Measurements from ENCODE around the gene HCRTR1.

Gene HCRTR1

GRCh38 chr1:31660871-31661455 lies 43.5 kb downstream of the HCRTR1 start:
- TF ChIP-seq CTCF (IDR thresholded peaks at IDR 0.05; ENCODE audit: low read depth, low read length) = no peak
- H3K4me3 ChIP-seq (ENCODE audit: low read depth, low read length) = no peak overlapping the region

DNA sequence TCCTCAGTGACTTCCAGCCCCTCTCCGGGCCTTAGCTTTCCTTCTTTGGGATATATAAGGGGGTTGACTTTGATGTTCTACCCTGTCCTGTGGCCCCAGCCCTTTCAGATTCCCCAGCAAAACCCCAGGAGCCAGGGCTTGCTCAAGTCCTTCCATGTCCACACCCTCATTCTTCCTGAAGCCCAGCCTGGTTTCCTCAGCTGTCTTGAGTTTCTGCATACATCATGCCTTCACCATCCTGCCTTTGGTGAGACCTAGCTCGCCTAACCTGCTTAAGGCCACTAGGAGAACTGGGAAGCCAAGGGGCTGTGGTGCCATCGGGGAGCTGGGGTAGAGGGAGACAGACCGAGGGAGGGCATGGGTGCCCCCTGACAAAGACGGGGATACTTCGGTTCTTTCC lies 44.4 kb downstream of the HCRTR1 start:
- TF ChIP-seq CTCF (IDR thresholded peaks at IDR 0.05; ENCODE audit: low read depth, low read length) = no peak

GRCh38 chr1:31662463-31662862 lies 45.0 kb downstream of the HCRTR1 start:
- no peak for TF ChIP-seq CTCF (IDR thresholded peaks at IDR 0.05; ENCODE audit: low read depth, low read length)
- H3K4me3 ChIP-seq (ENCODE audit: low read depth, low read length) = no peak overlapping the region

More for the DNA sequence above, 44.4 kb downstream of the HCRTR1 start:
- H3K4me3 ChIP-seq (ENCODE audit: low read depth, low read length) = no peak overlapping the region

GRCh38 chr1:31663622-31664452 lies 46.3 kb downstream of the HCRTR1 start:
- H3K4me3 ChIP-seq (ENCODE audit: low read depth, low read length) = no peak overlapping the region
- TF ChIP-seq CTCF (IDR thresholded peaks at IDR 0.05; ENCODE audit: low read depth, low read length) = peak; percentile 94

GRCh38 chr1:31664528-31664927 lies 47.0 kb downstream of the HCRTR1 start:
- no peak for TF ChIP-seq CTCF (IDR thresholded peaks at IDR 0.05; ENCODE audit: low read depth, low read length)
- no peak overlapping the region for H3K4me3 ChIP-seq (ENCODE audit: low read depth, low read length)

GRCh38 chr1:31665234-31665878 lies 47.9 kb downstream of the HCRTR1 start:
- no peak overlapping the region for H3K4me3 ChIP-seq (ENCODE audit: low read depth, low read length)
- no peak for TF ChIP-seq CTCF (IDR thresholded peaks at IDR 0.05; ENCODE audit: low read depth, low read length)
